KMS-11 (cell line): ENCODE measurements around the gene TMEM88.

Experiments
- H2AFZ ChIP-seq: fragments of 200-600 bp; sonication (generic); 2 replicates; pipeline ENCODE4 v1.6.1; 2016; ENCODE audit warnings: antibody characterized with exemption, mixed run types, low read depth
- H3K27ac ChIP-seq: fragments of 200-600 bp; sonication (generic); 2 replicates; pipeline ENCODE4 v1.6.1; 2016; ENCODE audit warnings: mild to moderate bottlenecking, mixed run types
- H3K27me3 ChIP-seq: fragments of 200-600 bp; sonication (generic); 2 replicates; pipeline ENCODE4 v1.6.1; 2017; ENCODE audit warnings: mild to moderate bottlenecking, low read depth, mixed run types, moderate library complexity; ENCODE audit not compliant: insufficient read depth
- H3K36me3 ChIP-seq: fragments of 200-600 bp; sonication (generic); 2 replicates; pipeline ENCODE4 v1.6.1; 2017; ENCODE audit warnings: mild to moderate bottlenecking, mixed run types; ENCODE audit not compliant: insufficient read depth
- H3K4me1 ChIP-seq: fragments of 200-600 bp; sonication (generic); 2 replicates; pipeline ENCODE4 v1.6.1; 2016; ENCODE audit warnings: mild to moderate bottlenecking, low read depth, mixed run types; ENCODE audit not compliant: poor library complexity, severe bottlenecking
- H3K4me2 ChIP-seq: fragments of 200-600 bp; sonication (generic); 2 replicates; pipeline ENCODE4 v1.7.0; 2016; ENCODE audit warnings: mild to moderate bottlenecking, mixed run types
- H3K4me3 ChIP-seq: fragments of 200-600 bp; sonication (generic); IDR thresholded peaks from 2 replicates; pipeline ENCODE4 v1.6.1; 2017; ENCODE audit warnings: low read depth, low read length, mixed read lengths; ENCODE audit not compliant: insufficient read depth
- H3K79me2 ChIP-seq: fragments of 200-600 bp; sonication (generic); 2 replicates; pipeline ENCODE4 v1.6.1; 2016; ENCODE audit warnings: low read depth, mixed run types; ENCODE audit not compliant: insufficient read depth
- H3K9ac ChIP-seq: fragments of 200-600 bp; sonication (generic); 2 replicates; pipeline ENCODE4 v1.6.1; 2016; ENCODE audit warnings: mild to moderate bottlenecking, mixed run types
- H4K20me1 ChIP-seq: fragments of 200-600 bp; sonication (generic); 2 replicates; pipeline ENCODE4 v1.6.1; 2016; ENCODE audit warnings: mild to moderate bottlenecking, mixed run types; ENCODE audit not compliant: insufficient read depth
- CTCF ChIP-seq: fragments of 200-600 bp; sonication (generic); conservative IDR thresholded peaks from 2 replicates; pipeline ENCODE4 v1.6.1; 2017; ENCODE audit warnings: low read depth, mild to moderate bottlenecking, antibody characterized with exemption, low read length, moderate library complexity, mixed read lengths

The TMEM88 gene

GRCh38 chr17:7854078-7854777 lies 638 bp upstream of the TMEM88 start:
- no peaks in the 10 kb centered on the region for H3K4me1 ChIP-seq
- TF ChIP-seq CTCF: no peak
- no peak overlapping the region for H2AFZ ChIP-seq
- no peaks in the 10 kb centered on the region for H3K79me2 ChIP-seq
- H3K9ac ChIP-seq: no peak overlapping the region
- H3K27ac ChIP-seq: no peak overlapping the region
- no peaks in the 10 kb centered on the region for H3K27me3 ChIP-seq
- H3K4me2 ChIP-seq: no peak overlapping the region
- H4K20me1 ChIP-seq: no peaks in the 10 kb centered on the region
- H3K4me3 ChIP-seq: no peak overlapping the region
- H3K36me3 ChIP-seq: no peaks in the 10 kb centered on the region

GRCh38 chr17:7855660-7856010 lies 769 bp downstream of the TMEM88 start:
- Histone ChIP-seq H3K9ac (no peak overlapping the region), H2AFZ (no peak overlapping the region), H3K27me3 (no peaks in the 10 kb centered on the region), H3K4me3 (no peak overlapping the region), H4K20me1 (no peaks in the 10 kb centered on the region), H3K27ac (no peak overlapping the region), H3K79me2 (no peaks in the 10 kb centered on the region), H3K4me1 (no peaks in the 10 kb centered on the region), H3K4me2 (peak overlapping the region; percentile 9; the same call in 1 of the 2 replicates), H3K36me3 (no peaks in the 10 kb centered on the region)
- no peak for TF ChIP-seq CTCF

GRCh38 chr17:7856011-7856810 lies 1.3 kb downstream of the TMEM88 start:
- H4K20me1 ChIP-seq: no peaks in the 10 kb centered on the region
- peak overlapping the region; percentile 9; the same call in 1 of the 2 replicates for H3K4me2 ChIP-seq
- H3K79me2 ChIP-seq: no peaks in the 10 kb centered on the region
- H3K9ac ChIP-seq: peak overlapping the region; percentile 55; the same call in 1 of the 2 replicates
- H3K4me3 ChIP-seq: no peak overlapping the region
- no peaks in the 10 kb centered on the region for H3K27me3 ChIP-seq
- TF ChIP-seq CTCF: no peak
- no peaks in the 10 kb centered on the region for H3K36me3 ChIP-seq
- no peaks in the 10 kb centered on the region for H3K4me1 ChIP-seq
- H2AFZ ChIP-seq: no peak overlapping the region
- peak overlapping the region; percentile 50; the same call in 1 of the 2 replicates for H3K27ac ChIP-seq

GRCh38 chr17:7856811-7857712 lies 2.2 kb downstream of the TMEM88 start, which contains the start of gene NAA38:
NAA38 (minus strand) TSS chr17:7857559; CDS start chr17:7857463, 96 bp downstream.
- Histone ChIP-seq H4K20me1 (no peaks in the 10 kb centered on the region), H3K27me3 (no peaks in the 10 kb centered on the region), H2AFZ (peak within 1 kb of the TSS; percentile 41; the same call in 1 of the 2 replicates), H3K4me3 (no peak within 1 kb of the TSS), H3K9ac (peak within 1 kb of the TSS; percentile 55; the same call in 1 of the 2 replicates), H3K4me2 (0 out of 2 replicates have a peak within 1 kb of the TSS, but pooled peaks have one; percentile 13), H3K27ac (peak within 1 kb of the TSS; percentile 50; the same call in 1 of the 2 replicates), H3K36me3 (no peaks in the 10 kb centered on the region), H3K4me1 (no peaks in the 10 kb centered on the region), H3K79me2 (no peaks in the 10 kb centered on the region)
- no peak for TF ChIP-seq CTCF
